ENCODE data around the gene FOXA2. TPM values are rescaled to one million over a fixed set of nuclear protein-coding genes. Genes with fewer than 3 reads are reported as not detected.

Gene FOXA2
- total and polyA plus RNA-seq, 2 donors (not counting 3 experiments of a cell fraction or from before 2014, with no cell fraction given) = not detected

- no TSS peak for BruUV-seq (replicated peaks)
- intact Hi-C loops (cut with micrococcal nuclease) (no loop called here), dilution Hi-C loops (cut with MboI; ENCODE audit: extremely low pct_ligation_motif_present, low sequenced_read_pairs) (no loop called here)
- ChIA-PET POLR2A (no interaction called here), CTCF (no interaction called here)
- DNase-seq (ENCODE audit: low read depth, low spot score) (no peak), FAIRE-seq (no peak)
- H3K4me3 ChIP-seq (replicated peaks in 1 of 3; ENCODE audit: insufficient read depth in 1 of 3, low read depth in 1 of 3, low read length in 3 of 3) = no peak overlapping the region
- no peaks in the 10 kb centered on the region for H3K79me2 ChIP-seq (ENCODE audit: control insufficient read depth, insufficient read depth, low read length)
- no peak overlapping the region for H3K27ac ChIP-seq (ENCODE audit: insufficient read depth, low read depth, low read length)
- TF ChIP-seq GATA2 (IDR thresholded peaks at IDR 0.05; ENCODE audit: insufficient read depth, insufficient read length, low read depth, low read length) (no peak), EZH2 (IDR thresholded peaks at IDR 0.05; ENCODE audit: borderline replicate concordance, low read depth, low read length, severe bottlenecking) (peak; percentile 37)
- no peaks in the 10 kb centered on the region for H3K36me3 ChIP-seq (ENCODE audit: control insufficient read depth in 2 of 2, extremely low read depth in 1 of 2, insufficient read depth in 2 of 2, low read length in 2 of 2)
- no peaks in the 10 kb centered on the region for H4K20me1 ChIP-seq (replicated peaks; ENCODE audit: control insufficient read depth, extremely low read depth, insufficient read depth, low read length)
- H3K9ac ChIP-seq (replicated peaks; ENCODE audit: extremely low read depth, insufficient read depth, low read length) = no peak overlapping the region
- no peak overlapping the region for H3K4me2 ChIP-seq (ENCODE audit: insufficient read depth, low read length)
- no peaks in the 10 kb centered on the region for H3K4me1 ChIP-seq (ENCODE audit: control insufficient read depth, extremely low read depth, insufficient read depth, low read length)
- no peak overlapping the region for H2AFZ ChIP-seq (ENCODE audit: low read depth, low read length)
- no peaks in the 10 kb centered on the region for H3K9me3 ChIP-seq (replicated peaks; ENCODE audit: control insufficient read depth, insufficient read depth, low read length)
- no peaks in the 10 kb centered on the region for H3K9me1 ChIP-seq (replicated peaks; ENCODE audit: control insufficient read depth, extremely low read depth, insufficient read depth, low read length)
- peaks cover 83 to 95% of the 10 kb centered on the region in 2 experiments for H3K27me3 ChIP-seq (ENCODE audit: control insufficient read depth in 2 of 2, insufficient read depth in 2 of 2, low read length in 2 of 2)
These were observed 4.4 kb downstream of the FOXA2 start for GRCh38 chr20:22579711-22580697.

GRCh38 chr20:22579119-22579427 is 5.3 kb downstream of the FOXA2 start:
- H3K4me1 ChIP-seq (ENCODE audit: control insufficient read depth, extremely low read depth, insufficient read depth, low read length) = no peaks in the 10 kb centered on the region
- ChIA-PET CTCF (no interaction called here), POLR2A (no interaction called here)
- no peak overlapping the region for H3K4me3 ChIP-seq (replicated peaks in 1 of 3; ENCODE audit: insufficient read depth in 1 of 3, low read depth in 1 of 3, low read length in 3 of 3)
- H3K27me3 ChIP-seq (ENCODE audit: control insufficient read depth in 2 of 2, insufficient read depth in 2 of 2, low read length in 2 of 2) = peaks cover 87 to 97% of the 10 kb centered on the region in 2 experiments
- no peaks in the 10 kb centered on the region for H4K20me1 ChIP-seq (replicated peaks; ENCODE audit: control insufficient read depth, extremely low read depth, insufficient read depth, low read length)
- DNase-seq (ENCODE audit: low read depth, low spot score) = no peak
- H3K79me2 ChIP-seq (ENCODE audit: control insufficient read depth, insufficient read depth, low read length) = no peaks in the 10 kb centered on the region
- intact Hi-C loops (cut with micrococcal nuclease) (no loop called here), dilution Hi-C loops (cut with MboI; ENCODE audit: extremely low pct_ligation_motif_present, low sequenced_read_pairs) (no loop called here)
- BruUV-seq (replicated peaks) = no TSS peak
- H3K9ac ChIP-seq (replicated peaks; ENCODE audit: extremely low read depth, insufficient read depth, low read length) = no peak overlapping the region
- H3K9me3 ChIP-seq (replicated peaks; ENCODE audit: control insufficient read depth, insufficient read depth, low read length) = no peaks in the 10 kb centered on the region
- no peak for FAIRE-seq
- H3K9me1 ChIP-seq (replicated peaks; ENCODE audit: control insufficient read depth, extremely low read depth, insufficient read depth, low read length) = no peaks in the 10 kb centered on the region
- no peaks in the 10 kb centered on the region for H3K36me3 ChIP-seq (ENCODE audit: control insufficient read depth in 2 of 2, extremely low read depth in 1 of 2, insufficient read depth in 2 of 2, low read length in 2 of 2)
- no peak overlapping the region for H2AFZ ChIP-seq (ENCODE audit: low read depth, low read length)
- TF ChIP-seq FOS (IDR thresholded peaks at IDR 0.05; ENCODE audit: borderline replicate concordance, insufficient read depth, low read length) (no peak), EZH2 (IDR thresholded peaks at IDR 0.05; ENCODE audit: borderline replicate concordance, low read depth, low read length, severe bottlenecking) (peak; percentile 87)
- H3K4me2 ChIP-seq (ENCODE audit: insufficient read depth, low read length) = no peak overlapping the region
- no peak overlapping the region for H3K27ac ChIP-seq (ENCODE audit: insufficient read depth, low read depth, low read length)
